Neutrophil (primary cell): ENCODE results near the gene FILIP1.

Experiments
- H3K27ac ChIP-seq: fragments of 200-600 bp; sonication (generic); 2 replicates; pipeline ENCODE4 v1.5.1; 2016; ENCODE audit warnings: mild to moderate bottlenecking, moderate library complexity
- H3K27me3 ChIP-seq: fragments of 200-600 bp; sonication (generic); 2 replicates; pipeline ENCODE4 v1.6.0; 2016; ENCODE audit warnings: mild to moderate bottlenecking
- H3K36me3 ChIP-seq: fragments of 200-600 bp; sonication (generic); 2 replicates; pipeline ENCODE4 v1.5.1; 2017
- H3K4me1 ChIP-seq, 2 experiments: fragments of 200-600 bp in 1 of 2; sonication (generic) in 1 of 2; 1 replicate in 1 of 2; 2 replicates in 1 of 2; pipeline versions ENCODE4 v1.5.1 to v1.6.1; 2013 to 2016; ENCODE audit warnings: low read depth in 1 of 2, low read length in 1 of 2, mild to moderate bottlenecking in 1 of 2, moderate library complexity in 1 of 2; ENCODE audit not compliant: control insufficient read depth in 1 of 2, insufficient read depth in 1 of 2
- H3K4me3 ChIP-seq, 2 experiments: fragments of 200-600 bp in 1 of 2; sonication (generic) in 1 of 2; 1 replicate in 1 of 2; 2 replicates in 1 of 2; pipeline ENCODE4 v1.5.1; 2013 to 2016; ENCODE audit warnings: low read depth in 1 of 2, low read length in 1 of 2, mild to moderate bottlenecking in 1 of 2, moderate library complexity in 1 of 2
- H3K9me3 ChIP-seq: fragments of 200-600 bp; sonication (generic); 2 replicates; pipeline ENCODE4 v1.5.1; 2016
- CTCF ChIP-seq: fragments of 200-600 bp; sonication (generic); IDR thresholded peaks from 2 replicates; pipeline ENCODE4 v1.5.1; 2016; ENCODE audit warnings: antibody characterized with exemption

FILIP1 gene

GRCh38 chr6:75467284-75467683, 26.3 kb downstream of the FILIP1 start:
- H3K27ac ChIP-seq = no peak overlapping the region
- no peaks in the 10 kb centered on the region for H3K27me3 ChIP-seq
- no peaks in the 10 kb centered on the region for H3K36me3 ChIP-seq
- H3K4me1 ChIP-seq = no peaks in the 10 kb centered on the region
- no peak for TF ChIP-seq CTCF
- no peaks in the 10 kb centered on the region for H3K9me3 ChIP-seq
- H3K4me3 ChIP-seq = no peak overlapping the region

- H3K36me3 ChIP-seq = no peaks in the 10 kb centered on the region
- no peaks in the 10 kb centered on the region for H3K4me1 ChIP-seq
- TF ChIP-seq CTCF = no peak
- H3K9me3 ChIP-seq = no peaks in the 10 kb centered on the region
- H3K27me3 ChIP-seq = no peaks in the 10 kb centered on the region
- H3K4me3 ChIP-seq = no peak overlapping the region
- H3K27ac ChIP-seq = no peak overlapping the region
These were observed 27.0 kb downstream of the FILIP1 start for GRCh38 chr6:75466636-75467035.

GRCh38 chr6:75463908-75464307, 29.7 kb downstream of the FILIP1 start:
- no peaks in the 10 kb centered on the region for H3K36me3 ChIP-seq
- no peak for TF ChIP-seq CTCF
- H3K27me3 ChIP-seq = no peaks in the 10 kb centered on the region
- H3K9me3 ChIP-seq = no peaks in the 10 kb centered on the region
- no peak overlapping the region for H3K27ac ChIP-seq
- H3K4me3 ChIP-seq = no peak overlapping the region
- no peaks in the 10 kb centered on the region for H3K4me1 ChIP-seq

- Histone ChIP-seq H3K36me3 (no peaks in the 10 kb centered on the region), H3K4me1 (no peaks in the 10 kb centered on the region), H3K4me3 (no peak overlapping the region), H3K9me3 (no peaks in the 10 kb centered on the region), H3K27ac (no peak overlapping the region), H3K27me3 (no peaks in the 10 kb centered on the region)
- no peak for TF ChIP-seq CTCF
These were observed 30.5 kb downstream of the FILIP1 start for GRCh38 chr6:75463061-75463460.

- Histone ChIP-seq H3K9me3 (no peaks in the 10 kb centered on the region), H3K36me3 (no peaks in the 10 kb centered on the region), H3K27ac (no peak overlapping the region), H3K27me3 (peaks cover 3% of the 10 kb centered on the region), H3K4me3 (no peak overlapping the region), H3K4me1 (no peaks in the 10 kb centered on the region)
- no peak for TF ChIP-seq CTCF
These were observed 32.9 kb downstream of the FILIP1 start for GRCh38 chr6:75460681-75461080.

- no peaks in the 10 kb centered on the region for H3K9me3 ChIP-seq
- H3K4me3 ChIP-seq = no peak overlapping the region
- no peak for TF ChIP-seq CTCF
- H3K27me3 ChIP-seq = peaks cover 4% of the 10 kb centered on the region
- no peak overlapping the region for H3K27ac ChIP-seq
- H3K4me1 ChIP-seq = no peaks in the 10 kb centered on the region
- H3K36me3 ChIP-seq = no peaks in the 10 kb centered on the region
These were observed 34.7 kb downstream of the FILIP1 start for GRCh38 chr6:75458895-75459294.
